Esophagus squamous epithelium (tissue), 4 donors: ENCODE data around the gene TMEM214.

Experiments
- CTCF ChIP-seq, 6 experiments: fragments of 450-650 bp in 4 of 6; fragments of 200-600 bp in 2 of 6; sonication (generic) in 2 of 6; IDR thresholded peaks; one replicate each; pipeline ENCODE4 v1.5.1; 2016 to 2019; ENCODE audit warnings: antibody characterized with exemption in 6 of 6, mild to moderate bottlenecking in 4 of 6, moderate library complexity in 4 of 6
- POLR2A ChIP-seq, 4 donors: fragments of 450-650 bp; IDR thresholded peaks; one replicate each; pipeline ENCODE4 v1.6.1; 2017; ENCODE audit warnings: antibody characterized with exemption in 4 of 4, mild to moderate bottlenecking in 4 of 4, moderate library complexity in 3 of 4

- TF ChIP-seq POLR2A (IDR thresholded peaks at IDR 0.05), result no peak
- TF ChIP-seq CTCF (IDR thresholded peaks at IDR 0.05), result no peak
Measured at GRCh38 chr2:26998323-26998722, 34.4 kb upstream of the TMEM214 start.
